Measurements from ENCODE around the gene RNF121.

The RNF121 gene

GRCh38 chr11:71991494-71991893 lies 62.6 kb downstream of the RNF121 start:
- no peak for DNase-seq

DNA sequence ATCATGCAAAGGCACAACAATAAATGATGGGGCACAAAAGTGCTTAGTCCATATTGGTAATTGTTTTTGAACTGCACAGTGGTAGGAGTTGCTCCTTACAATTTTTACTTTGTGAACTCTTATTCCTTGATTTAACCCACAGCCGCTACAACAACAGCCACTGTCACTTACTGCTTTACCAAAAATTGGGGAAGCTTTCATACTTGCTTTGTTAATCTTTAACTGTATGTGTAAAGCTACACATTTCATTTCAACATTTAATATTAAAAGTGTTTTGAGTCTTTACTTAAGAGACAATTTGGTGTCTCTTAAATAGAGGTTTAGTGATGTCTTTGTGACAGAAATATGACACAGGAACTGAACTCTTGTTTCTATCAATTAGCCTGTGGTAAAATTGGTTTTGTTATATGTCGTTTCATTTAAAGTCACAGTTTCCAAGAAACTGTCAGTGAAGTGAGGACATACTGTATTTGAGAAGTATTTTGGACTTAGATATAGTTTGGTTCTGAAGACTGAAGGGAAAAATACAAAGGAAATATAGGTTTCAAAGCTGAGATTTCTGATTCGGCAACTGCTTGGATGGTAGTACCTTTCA lies 63.4 kb downstream of the RNF121 start:
- DNase-seq: no peak

DNA sequence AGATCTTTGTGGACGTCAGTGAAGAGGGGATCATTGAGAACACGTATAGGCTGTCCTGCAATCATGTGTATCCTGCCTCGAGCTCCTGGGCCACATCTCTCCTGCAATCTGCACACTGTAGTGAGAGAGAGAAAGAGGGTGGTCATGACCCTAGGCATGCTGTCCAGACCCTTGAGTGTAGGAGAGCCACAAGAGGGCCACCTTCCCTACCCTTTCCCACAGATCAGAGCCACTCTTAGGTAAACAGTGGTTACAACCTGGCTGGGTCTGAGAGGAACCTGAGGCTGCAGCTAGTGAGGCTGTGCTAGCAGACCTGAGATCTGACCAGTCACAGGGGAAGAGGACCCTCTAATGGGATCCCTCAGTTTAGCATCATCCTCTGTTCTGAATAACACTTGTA lies 65.9 kb downstream of the RNF121 start:
- no peak for DNase-seq

DNA sequence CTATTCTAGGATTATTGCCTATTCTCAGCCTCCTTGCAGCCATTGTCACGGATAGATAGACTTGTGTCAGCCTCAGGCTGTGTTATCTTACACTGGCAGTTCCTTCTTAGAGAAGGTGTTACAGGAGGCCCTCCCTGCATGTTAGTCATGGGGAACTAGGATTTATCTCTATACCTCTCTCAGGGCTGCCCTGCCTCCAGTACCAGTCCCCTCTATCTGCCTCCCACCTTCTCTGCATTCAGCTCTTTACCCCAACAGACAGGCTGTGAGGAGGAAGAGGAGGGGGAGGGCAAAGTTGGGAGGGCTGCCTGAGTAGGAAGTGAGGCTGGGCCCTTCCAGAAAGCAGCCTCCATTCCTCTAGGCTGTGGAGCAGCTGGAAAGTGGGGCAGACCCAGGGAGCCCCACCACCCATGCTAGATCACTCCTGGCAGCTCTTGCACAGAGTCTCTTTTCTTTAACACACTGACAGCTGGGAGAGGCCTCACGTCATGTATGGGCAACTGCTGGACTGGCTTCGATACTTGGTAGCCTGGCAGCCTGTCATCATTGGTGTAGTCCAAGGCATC lies 67.0 kb downstream of the RNF121 start:
- no peak for DNase-seq

GRCh38 chr11:71996517-71996916 lies 67.7 kb downstream of the RNF121 start:
- DNase-seq: no peak

DNA sequence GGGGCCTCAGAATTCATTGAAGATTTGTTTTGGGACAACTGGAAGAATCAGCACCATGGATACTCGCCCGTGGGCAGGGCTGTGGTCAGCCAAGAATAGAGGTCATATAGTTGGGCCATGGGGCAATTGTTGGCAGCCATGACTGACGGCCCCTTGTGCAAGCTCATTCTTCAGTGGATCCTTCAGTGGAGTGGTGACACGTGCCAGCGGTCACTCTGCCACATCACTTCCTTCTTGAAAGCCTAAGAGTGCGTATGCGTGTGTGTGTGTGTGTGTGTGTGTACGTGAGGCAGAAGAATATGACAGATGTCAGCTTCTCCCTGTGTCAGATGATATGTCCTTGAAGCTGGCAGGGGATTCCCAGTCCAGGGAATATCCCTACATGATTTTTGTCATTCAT lies 68.1 kb downstream of the RNF121 start:
- DNase-seq: no peak

DNA sequence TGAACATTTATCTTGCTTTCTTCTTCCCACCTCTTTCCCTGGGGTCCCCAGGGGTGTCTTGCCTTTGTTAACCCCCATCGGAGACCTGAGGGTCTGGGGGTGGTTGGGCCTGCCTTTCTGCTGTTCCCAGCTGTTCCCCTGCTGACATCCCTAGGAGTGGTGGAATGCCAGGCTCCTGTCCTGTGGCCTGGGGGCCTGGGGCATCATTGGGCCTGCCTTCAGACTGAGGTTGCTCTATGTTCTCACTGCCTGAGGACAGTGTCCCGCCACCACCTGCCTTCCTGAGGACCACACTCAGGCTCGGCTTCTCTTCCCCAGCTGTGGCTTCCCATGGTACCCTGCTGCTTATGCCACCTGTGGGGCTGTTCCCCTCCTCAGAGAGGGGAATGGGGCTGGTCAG lies 68.7 kb downstream of the RNF121 start:
- no peak for DNase-seq

DNA sequence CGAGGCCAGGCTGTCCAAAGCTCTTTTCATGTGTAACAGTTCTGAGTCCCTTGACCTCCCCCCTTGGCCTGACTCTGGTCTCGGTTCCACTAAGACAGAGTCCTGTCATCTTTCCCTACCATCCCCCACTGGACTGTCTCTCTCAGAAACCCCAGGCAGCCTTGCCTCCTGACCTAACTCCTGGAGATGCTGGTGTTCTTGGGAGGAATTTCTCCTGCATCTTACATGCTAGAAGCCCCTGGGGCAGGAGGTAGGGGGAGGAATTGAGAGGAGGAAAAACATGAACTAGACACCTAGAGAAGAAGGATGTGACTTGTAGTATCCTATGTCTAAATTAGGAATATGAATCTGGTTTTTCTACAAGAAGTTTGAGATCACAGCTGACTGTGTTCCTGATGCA lies 69.2 kb downstream of the RNF121 start:
- no peak for DNase-seq

DNA sequence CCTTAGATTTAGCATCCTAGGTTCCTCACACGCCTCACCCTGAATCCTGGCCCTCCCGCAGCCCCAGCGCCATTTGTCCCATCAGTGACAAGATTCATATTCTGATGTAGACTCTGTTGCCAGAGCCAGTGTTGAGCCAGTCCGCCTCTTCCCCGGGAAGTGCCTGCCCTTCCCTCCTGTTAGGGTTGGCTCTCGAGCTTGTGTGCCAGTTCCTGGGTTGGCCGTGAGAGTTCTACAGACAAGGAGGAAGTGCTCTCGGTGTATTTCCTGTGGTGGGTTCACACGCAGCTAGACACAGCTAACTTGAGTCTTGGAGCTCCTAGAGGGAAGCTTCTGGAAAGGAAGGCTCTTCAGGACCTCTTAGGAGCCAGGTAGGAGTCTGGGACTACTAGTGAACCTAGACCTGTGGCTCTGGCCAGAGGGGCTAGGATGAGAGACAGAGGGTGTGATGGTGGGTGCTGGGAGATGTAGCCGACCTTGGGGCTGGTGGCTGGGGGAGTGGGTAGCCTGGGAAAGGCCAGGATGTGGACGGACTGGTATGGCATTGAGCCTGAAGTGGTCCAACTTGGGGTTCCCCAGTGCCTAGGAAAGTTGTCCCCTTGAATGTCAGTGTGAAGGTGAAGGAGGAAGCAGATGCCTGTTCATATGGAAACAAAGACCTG lies 69.9 kb downstream of the RNF121 start, which contains the start of gene IL18BP:
IL18BP (plus strand) TSS at position 261 of the 662 bp plus-strand sequence. CDS start 1,076 bp downstream, outside the sequence.
- no peak for DNase-seq

DNA sequence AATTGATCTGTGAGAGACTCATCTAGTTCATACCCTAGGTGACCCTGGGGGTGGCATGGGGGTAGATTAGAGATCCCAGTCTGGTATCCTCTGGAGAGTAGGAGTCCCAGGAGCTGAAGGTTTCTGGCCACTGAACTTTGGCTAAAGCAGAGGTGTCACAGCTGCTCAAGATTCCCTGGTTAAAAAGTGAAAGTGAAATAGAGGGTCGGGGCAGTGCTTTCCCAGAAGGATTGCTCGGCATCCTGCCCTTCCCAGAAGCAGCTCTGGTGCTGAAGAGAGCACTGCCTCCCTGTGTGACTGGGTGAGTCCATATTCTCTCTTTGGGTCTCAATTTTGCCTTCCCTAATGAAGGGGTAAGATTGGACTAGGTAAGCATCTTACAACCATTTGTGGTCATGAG lies 70.5 kb downstream of the RNF121 start:
- no peak for DNase-seq

DNA sequence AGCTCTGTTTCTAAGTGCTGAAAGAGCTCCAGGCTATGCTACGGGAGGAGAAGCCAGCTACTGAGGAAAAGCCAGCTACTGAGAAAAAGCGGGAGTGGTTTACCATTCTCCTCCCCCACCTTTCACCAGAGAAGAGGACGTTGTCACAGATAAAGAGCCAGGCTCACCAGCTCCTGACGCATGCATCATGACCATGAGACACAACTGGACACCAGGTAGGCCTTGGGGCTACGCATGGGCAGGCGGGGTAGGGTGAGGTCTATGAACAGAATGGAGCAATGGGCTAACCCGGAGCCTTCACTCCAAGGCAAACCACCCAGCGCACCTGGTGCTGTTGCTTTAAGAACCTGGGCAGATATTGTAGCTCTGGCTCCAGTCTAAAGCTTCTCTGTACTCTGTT lies 71.0 kb downstream of the RNF121 start:
- DNase-seq: no peak

DNA sequence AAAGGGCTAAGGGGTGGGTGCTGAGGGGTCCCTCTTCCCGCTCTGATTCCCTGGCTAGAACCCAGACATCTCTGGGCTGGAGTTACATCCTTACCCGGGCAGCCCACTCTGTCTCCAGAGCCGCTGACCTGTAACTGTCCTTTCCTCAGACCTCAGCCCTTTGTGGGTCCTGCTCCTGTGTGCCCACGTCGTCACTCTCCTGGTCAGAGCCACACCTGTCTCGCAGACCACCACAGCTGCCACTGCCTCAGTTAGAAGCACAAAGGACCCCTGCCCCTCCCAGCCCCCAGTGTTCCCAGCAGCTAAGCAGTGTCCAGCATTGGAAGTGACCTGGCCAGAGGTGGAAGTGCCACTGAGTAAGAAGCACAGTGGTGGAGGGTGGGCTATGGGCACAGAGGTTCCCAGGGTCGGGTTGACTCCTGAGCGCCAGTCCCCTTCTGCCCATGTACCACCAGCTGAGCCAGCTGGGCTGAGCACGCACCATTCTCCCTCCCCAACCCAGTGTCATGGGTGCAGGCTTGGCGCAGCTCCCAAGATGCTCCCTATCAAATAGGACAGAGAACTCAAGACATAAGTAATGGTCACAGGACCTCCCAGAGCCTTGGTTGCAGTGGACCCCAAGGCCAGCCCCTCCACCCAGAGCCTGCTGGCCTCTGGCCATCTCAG lies 71.5 kb downstream of the RNF121 start:
- DNase-seq: no peak

DNA sequence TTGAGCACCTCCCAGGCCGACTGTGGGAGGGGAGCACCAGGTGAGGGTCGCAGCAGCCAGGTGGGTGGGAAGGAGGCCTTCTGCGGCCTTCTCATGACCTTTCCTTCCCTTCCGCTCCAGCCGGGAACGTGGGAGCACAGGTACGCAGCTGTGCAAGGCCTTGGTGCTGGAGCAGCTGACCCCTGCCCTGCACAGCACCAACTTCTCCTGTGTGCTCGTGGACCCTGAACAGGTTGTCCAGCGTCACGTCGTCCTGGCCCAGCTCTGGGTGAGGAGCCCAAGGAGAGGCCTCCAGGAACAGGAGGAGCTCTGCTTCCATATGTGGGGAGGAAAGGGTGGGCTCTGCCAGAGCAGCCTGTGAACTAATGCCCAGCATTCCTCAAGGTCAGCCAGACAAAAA lies 72.4 kb downstream of the RNF121 start:
- DNase-seq: no peak

GRCh38 chr11:72001834-72002591 lies 73.2 kb downstream of the RNF121 start:
- no peak for DNase-seq

DNA sequence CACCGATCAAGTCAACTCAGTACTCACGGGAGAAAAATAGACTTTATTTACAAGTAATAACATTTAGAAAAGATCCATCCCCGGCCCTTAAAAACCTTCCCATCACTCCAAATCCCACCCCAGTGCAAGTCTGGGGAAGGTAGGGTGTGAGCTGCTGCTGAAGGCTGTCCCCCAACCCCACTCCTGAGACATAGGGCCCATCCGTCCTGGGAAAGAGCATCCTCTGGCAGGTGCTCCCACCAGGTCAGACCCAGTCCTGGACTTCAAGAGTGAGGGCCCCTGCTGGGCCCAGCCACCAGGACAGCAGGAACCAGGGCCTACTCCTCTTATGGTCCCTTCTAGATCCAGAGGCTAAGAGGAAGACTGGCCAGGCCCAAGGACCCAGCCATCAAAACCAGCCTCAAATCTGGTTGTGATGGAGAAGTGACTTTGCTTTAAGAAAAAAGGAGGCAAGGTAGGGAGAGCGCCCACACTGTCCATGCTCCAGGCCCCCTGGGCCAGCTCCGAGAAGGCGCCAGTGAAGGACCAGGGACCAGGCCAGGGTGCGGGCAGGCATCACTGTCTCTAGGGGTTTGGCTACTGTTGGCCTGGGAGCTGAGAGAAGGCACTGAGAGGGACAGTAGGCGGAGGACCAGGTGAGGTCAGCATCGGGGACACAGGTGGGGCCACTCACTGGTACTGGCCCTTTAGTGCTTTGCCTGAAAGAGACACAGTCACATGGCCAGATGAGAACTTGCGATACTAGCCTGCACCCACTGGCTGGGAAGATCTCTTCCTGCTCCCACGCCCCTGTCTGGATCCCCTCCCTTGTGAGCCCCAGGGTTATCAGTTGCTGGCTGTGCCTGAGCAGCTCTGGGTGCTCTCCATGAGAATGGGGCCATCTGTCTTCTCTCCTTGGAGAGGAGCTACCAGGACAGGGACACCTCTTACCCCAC lies 74.3 kb downstream of the RNF121 start:
- no peak for DNase-seq

DNA sequence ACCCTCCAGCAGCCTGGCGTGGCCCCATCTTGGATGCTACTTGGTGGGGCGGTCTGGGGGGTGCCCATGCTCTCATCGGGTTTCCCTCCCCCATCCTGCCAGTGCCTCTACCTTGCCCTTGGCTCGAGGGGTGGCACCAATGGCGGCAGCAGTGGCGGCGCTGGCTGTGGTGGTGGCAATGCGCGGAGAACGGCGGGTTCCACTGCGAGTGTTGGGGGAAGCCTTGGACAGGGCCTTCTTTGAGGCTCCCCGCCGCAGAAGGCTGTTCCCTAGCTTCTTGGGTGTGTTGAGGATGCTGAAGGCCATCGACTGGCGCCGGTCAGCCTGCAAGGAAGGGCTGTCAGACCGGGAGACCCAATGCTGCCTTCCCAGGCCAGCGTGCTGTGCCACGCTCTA lies 74.9 kb downstream of the RNF121 start:
- no peak for DNase-seq

- no peak for DNase-seq
These were observed 75.9 kb downstream of the RNF121 start for GRCh38 chr11:72004515-72005346.

DNA sequence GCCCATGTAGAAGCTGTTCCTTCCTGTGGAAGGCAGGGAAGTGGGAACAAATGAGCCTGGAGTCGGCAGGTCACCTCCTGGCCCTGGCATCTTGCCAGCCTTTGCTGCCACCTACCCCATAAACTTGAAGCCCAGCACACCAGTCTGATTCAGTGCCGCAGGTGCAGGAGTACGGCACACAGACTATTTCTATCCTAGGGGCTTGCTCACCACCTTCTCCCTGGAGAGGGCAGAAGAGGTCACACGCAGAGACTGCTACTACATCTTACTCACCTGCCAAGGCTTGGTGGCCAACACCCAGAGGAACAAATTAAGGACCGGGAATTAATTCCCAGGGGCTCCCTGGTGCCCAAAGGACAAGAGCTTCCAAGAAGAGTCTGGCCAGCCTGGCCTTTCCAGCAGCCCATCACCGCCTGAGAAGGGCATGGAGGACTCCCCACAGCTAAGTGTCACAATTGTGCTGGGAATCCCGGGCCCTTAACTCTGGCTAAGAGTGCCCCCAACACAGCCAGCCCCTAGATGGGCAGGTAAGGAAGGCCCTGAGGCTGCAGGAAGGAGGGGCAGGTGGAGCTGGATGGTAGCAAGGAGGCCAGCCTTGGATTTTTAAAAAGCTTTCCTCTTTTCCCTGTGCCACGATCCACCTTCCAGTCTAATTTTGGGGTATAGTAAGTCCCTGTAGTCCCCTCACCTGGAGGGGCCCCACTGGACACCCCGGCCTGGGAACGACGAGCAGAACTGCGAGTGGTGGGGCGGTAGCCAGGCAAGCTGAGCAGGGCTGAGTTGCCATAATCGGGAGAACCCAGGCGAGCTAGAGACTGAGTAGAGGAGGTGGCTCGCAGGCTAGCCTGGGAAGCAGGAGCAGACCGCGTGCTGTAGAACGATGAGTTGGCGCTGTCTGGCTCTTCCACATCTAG lies 76.8 kb downstream of the RNF121 start:
- DNase-seq: no peak

GRCh38 chr11:72006309-72007088 lies 77.7 kb downstream of the RNF121 start:
- DNase-seq: no peak

All from activated CD8-positive, alpha-beta memory T cell treated with anti-CD3 and anti-CD28 coated beads for 24 hours (primary cell).